ENCODE data around the gene GLB1L2.
"Not testable (repeated sequence)": the region's sequence is repeated elsewhere in the genome, so short reads cannot be mapped to it uniquely, and the experiment has no call there.

The GLB1L2 gene

DNA sequence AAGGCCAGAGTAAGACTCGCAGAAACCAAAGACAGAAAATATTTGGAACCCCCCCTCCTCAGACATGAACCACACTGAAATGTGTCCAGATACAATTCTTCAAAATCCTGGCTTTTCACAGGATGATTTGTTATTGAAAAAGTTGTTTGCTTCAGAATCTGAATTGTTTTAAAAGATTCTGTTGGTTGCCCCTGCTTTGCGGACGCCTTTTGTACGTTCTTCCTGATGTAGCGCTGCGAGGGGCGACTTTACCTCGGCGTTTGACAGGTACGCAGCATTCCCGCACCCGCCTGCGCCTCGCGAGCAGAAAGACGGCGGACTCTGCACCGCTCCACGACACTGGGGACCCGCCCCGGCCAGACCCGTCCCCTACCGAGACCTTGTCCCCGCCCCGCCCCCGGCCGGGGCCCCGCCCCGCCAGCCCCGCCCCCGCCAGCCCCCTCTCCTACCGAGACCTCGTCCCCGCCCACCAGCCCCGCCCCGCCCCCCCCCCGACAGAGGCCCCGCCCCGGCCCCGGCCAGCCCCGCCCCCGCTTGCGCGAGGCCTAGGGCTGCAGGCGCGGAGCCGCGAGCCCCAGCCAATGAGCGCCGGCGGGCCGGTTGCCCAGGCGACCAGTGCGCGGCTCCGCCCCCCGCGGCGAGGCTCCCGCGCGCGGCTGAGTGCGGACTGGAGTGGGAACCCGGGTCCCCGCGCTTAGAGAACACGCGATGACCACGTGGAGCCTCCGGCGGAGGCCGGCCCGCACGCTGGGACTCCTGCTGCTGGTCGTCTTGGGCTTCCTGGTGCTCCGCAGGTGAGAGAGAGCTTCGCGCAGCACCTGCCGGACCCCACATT lies at the start of gene GLB1L2:
Gene GLB1L2, plus strand, starts transcription at position 635 of the 835 bp plus-strand sequence. Its CDS starts 74 bp downstream, at position 709.
- TF ChIP-seq CTCF (IDR thresholded peaks at IDR 0.05; ENCODE audit: low read depth, low read length), result no peak
- DNase-seq (ENCODE audit: low read depth in 2 of 2), result peak in 1 of 2 donors; percentile 43

GRCh38 chr11:134282121-134283045 lies 49.4 kb upstream of the GLB1L2 start:
- peak in 1 of 2 donors; percentile 11 for DNase-seq (ENCODE audit: low read depth in 2 of 2)
- no peak for TF ChIP-seq CTCF (IDR thresholded peaks at IDR 0.05; ENCODE audit: low read depth, low read length)
- H3K4me3 ChIP-seq (replicated peaks in 1 of 2; ENCODE audit: low read depth in 2 of 2, low read length in 2 of 2), result no peak overlapping the region

More for the DNA sequence above, at the start of gene GLB1L2:
- peak within 1 kb of the TSS; percentile 7 to 16 for H3K4me3 ChIP-seq (replicated peaks in 1 of 2; ENCODE audit: low read depth in 2 of 2, low read length in 2 of 2)

- H3K4me3 ChIP-seq (replicated peaks in 1 of 2; ENCODE audit: low read depth in 2 of 2, low read length in 2 of 2), result no peak overlapping the region
- DNase-seq (ENCODE audit: low read depth in 2 of 2), result no peak
- TF ChIP-seq CTCF (IDR thresholded peaks at IDR 0.05; ENCODE audit: low read depth, low read length), result no peak
Measured at GRCh38 chr11:134283461-134284230, 48.1 kb upstream of the GLB1L2 start.

DNA sequence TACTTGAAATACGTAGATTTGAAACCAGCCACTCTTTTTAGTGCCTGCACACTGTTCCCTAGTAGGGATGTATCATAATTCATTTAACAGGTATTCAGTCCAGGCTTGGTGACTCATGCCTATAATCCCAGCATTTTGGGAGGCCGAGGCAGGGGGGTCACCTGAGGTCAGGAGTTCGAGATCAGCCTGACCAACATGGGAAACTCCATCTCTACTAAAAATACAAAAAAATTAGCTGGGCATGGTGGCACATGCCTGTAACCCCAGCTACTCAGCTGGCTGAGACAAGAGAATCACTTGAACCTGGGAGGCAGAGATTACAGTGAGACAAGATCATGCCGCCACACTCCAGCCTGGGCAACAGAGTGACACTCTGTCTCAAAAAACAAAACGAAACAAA lies 47.4 kb upstream of the GLB1L2 start:
- not testable (repeated sequence) for H3K4me3 ChIP-seq (replicated peaks in 1 of 2; ENCODE audit: low read depth in 2 of 2, low read length in 2 of 2); DNase-seq (ENCODE audit: low read depth in 2 of 2)

- no peak for DNase-seq (ENCODE audit: low read depth in 2 of 2)
- TF ChIP-seq CTCF (IDR thresholded peaks at IDR 0.05; ENCODE audit: low read depth, low read length), result no peak
- H3K4me3 ChIP-seq (replicated peaks in 1 of 2; ENCODE audit: low read depth in 2 of 2, low read length in 2 of 2), result no peak overlapping the region
Measured at GRCh38 chr11:134287561-134287960, 44.2 kb upstream of the GLB1L2 start.

DNA sequence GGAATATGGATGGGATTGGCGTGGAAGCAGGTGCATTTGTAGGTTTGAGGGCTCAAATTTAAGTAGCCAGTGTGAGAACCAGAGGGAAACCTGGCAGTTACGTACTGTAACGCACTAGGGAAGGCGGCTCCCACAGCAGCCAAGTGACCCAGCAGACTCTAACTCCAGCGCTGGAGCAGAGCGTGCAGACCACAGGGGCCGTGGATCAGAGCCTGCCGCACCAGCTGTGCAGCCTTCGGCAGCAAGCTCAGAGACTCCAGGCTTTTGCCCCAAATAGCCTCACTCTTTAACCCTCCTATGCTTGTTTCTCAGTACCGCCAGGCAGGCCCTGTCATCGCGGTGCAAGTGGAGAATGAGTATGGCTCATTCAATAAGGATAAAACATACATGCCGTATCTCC lies 43.3 kb upstream of the GLB1L2 start:
- no peak overlapping the region for H3K4me3 ChIP-seq (replicated peaks in 1 of 2; ENCODE audit: low read depth in 2 of 2, low read length in 2 of 2)
- no peak for TF ChIP-seq CTCF (IDR thresholded peaks at IDR 0.05; ENCODE audit: low read depth, low read length)
- no peak for DNase-seq (ENCODE audit: low read depth in 2 of 2)

Data from cardiac fibroblast (primary cell).